ENCODE results near the gene DMAC1. TPM values are rescaled to one million over a fixed set of nuclear protein-coding genes. Genes with fewer than 3 reads are reported as not detected.

DMAC1 gene
- total and polyA plus RNA-seq, 4 donors = 26.8 to 104 (median 60.6) TPM

DNA sequence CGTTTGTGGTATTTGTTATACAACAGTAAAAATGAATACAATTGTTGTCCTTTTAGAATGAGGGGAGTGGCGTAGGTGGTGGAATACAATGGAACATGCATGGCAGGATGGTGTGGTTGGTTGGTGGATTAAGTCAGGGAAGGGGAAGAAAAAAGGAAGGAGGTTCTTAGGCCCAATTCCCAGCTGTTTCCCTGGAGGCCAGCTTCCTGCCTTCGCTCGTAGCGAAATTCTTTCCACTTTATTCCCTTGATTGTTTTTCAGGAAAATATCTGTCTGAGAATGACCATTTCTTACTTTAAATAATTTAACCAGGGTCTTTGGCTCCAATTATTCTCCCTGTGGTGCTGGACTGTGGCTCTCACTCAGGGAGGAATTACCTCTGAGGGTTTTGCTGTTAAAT, 24.1 kb upstream of the DMAC1 start:
- WGBS (ENCODE audit: insufficient coverage) = 100% methylated on average over 1 of the region's 5 CpGs
- H3K4me1 ChIP-seq (ENCODE audit: control insufficient read depth, insufficient read depth, low read length) = no peaks in the 10 kb centered on the region
- no peaks in the 10 kb centered on the region for H3K27me3 ChIP-seq (ENCODE audit: control insufficient read depth, insufficient read depth, low read length)
- no peaks in the 10 kb centered on the region for H3K9me3 ChIP-seq (ENCODE audit: control insufficient read depth, insufficient read depth, low read length)
- no peak overlapping the region for H3K27ac ChIP-seq (ENCODE audit: low read depth, low read length)
- no peak overlapping the region for H3K4me3 ChIP-seq (ENCODE audit: low read depth, low read length)
- no peaks in the 10 kb centered on the region for H3K36me3 ChIP-seq (ENCODE audit: control insufficient read depth, insufficient read depth, low read length)
- DNase-seq (ENCODE audit: low read depth in 4 of 6, low spot score in 6 of 6) = no peak

DNA sequence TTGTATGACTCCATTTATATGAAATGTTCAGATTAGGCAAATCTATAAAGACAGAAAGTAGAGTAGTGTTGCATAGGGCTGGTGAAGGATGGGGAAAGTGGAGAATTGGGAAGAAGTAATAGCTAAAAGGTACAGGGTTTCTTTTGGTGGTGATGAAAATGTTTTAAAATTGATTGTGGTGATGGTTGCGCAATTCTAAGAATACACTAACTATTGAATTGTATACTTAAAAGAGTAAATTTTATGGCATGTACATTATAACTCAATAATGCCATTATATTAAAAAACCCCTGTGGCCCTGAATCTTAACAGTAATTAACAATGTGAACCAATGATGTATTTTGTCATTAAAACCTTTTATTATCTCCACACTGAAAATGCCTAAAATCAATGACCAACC, 20.4 kb upstream of the DMAC1 start:
- no peaks in the 10 kb centered on the region for H3K9me3 ChIP-seq (ENCODE audit: control insufficient read depth, insufficient read depth, low read length)
- H3K27ac ChIP-seq (ENCODE audit: low read depth, low read length) = no peak overlapping the region
- DNase-seq (ENCODE audit: low read depth in 4 of 6, low spot score in 6 of 6) = no peak
- no CpG with 5 or more reads among the region's 1 CpG for WGBS (ENCODE audit: insufficient coverage)
- H3K4me1 ChIP-seq (ENCODE audit: control insufficient read depth, insufficient read depth, low read length) = no peaks in the 10 kb centered on the region
- H3K36me3 ChIP-seq (ENCODE audit: control insufficient read depth, insufficient read depth, low read length) = no peaks in the 10 kb centered on the region
- no peaks in the 10 kb centered on the region for H3K27me3 ChIP-seq (ENCODE audit: control insufficient read depth, insufficient read depth, low read length)
- H3K4me3 ChIP-seq (ENCODE audit: low read depth, low read length) = no peak overlapping the region

DNA sequence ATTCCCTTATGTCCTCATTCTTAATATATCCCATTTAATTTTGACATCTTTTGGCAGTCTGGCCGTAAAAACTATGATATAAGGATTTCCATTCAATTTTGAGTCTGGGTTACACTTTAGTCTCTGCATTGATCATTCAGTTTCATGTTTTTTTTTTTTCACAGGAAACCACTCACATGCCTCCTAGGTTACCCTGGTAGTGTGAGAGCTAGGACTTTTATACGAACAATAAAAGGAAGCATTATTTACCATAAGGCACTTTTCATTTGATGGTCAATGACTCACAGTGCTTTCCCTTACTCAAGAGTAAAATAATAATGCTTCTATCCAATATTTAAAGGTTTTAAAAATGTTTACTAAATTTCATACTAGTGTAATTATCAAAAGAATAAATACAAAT, 16.4 kb upstream of the DMAC1 start:
- no peak for DNase-seq (ENCODE audit: low read depth in 4 of 6, low spot score in 6 of 6)
- Histone ChIP-seq H3K4me3 (ENCODE audit: low read depth, low read length) (no peak overlapping the region), H3K36me3 (ENCODE audit: control insufficient read depth, insufficient read depth, low read length) (no peaks in the 10 kb centered on the region), H3K9me3 (ENCODE audit: control insufficient read depth, insufficient read depth, low read length) (no peaks in the 10 kb centered on the region), H3K27ac (ENCODE audit: low read depth, low read length) (no peak overlapping the region), H3K4me1 (ENCODE audit: control insufficient read depth, insufficient read depth, low read length) (no peaks in the 10 kb centered on the region), H3K27me3 (ENCODE audit: control insufficient read depth, insufficient read depth, low read length) (no peaks in the 10 kb centered on the region)
- no CpG with 5 or more reads among the region's 2 CpGs for WGBS (ENCODE audit: insufficient coverage)

DNA sequence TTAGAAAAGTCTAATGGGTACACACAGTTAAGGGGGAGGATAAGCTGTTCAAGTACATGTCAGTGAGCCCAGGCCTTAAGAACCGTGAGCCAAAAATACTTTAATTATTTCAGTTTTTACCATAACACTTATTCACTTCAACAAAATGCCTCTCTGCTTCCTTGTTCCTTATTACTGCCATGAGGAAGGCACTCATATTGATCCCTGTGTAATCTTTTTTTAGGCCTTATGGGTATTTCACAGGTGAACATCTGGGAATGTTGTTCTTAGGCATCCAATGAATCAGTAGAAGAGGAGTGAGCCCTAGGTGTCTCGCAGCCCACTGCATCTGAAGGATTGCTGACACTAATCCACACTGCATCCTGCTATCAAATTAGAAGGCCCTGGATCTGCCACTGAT, 13.5 kb upstream of the DMAC1 start:
- no peaks in the 10 kb centered on the region for H3K36me3 ChIP-seq (ENCODE audit: control insufficient read depth, insufficient read depth, low read length)
- H3K27ac ChIP-seq (ENCODE audit: low read depth, low read length) = no peak overlapping the region
- no peak for DNase-seq (ENCODE audit: low read depth in 4 of 6, low spot score in 6 of 6)
- H3K27me3 ChIP-seq (ENCODE audit: control insufficient read depth, insufficient read depth, low read length) = no peaks in the 10 kb centered on the region
- H3K4me3 ChIP-seq (ENCODE audit: low read depth, low read length) = no peak overlapping the region
- no peaks in the 10 kb centered on the region for H3K4me1 ChIP-seq (ENCODE audit: control insufficient read depth, insufficient read depth, low read length)
- no CpG with 5 or more reads among the region's 2 CpGs for WGBS (ENCODE audit: insufficient coverage)
- no peaks in the 10 kb centered on the region for H3K9me3 ChIP-seq (ENCODE audit: control insufficient read depth, insufficient read depth, low read length)

DNA sequence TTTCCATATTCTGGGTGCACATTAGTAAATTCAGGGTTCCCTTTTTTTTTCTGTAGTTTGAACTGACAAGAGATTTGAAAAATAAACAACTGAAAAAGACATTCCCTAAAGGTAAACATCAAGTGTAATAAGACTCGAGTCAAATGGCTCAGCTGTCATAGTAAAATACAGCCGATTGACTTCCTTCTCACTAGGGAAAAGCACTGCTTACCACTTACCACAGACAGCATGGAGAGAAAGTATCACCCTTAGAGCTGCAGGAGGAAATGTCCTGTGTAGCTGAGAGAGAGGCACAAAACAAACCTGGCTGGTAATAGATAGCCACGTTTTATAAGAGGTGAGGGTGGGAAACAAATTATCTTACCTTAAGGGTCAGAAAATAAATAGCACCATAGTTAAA, 12.1 kb upstream of the DMAC1 start:
- no peak overlapping the region for H3K27ac ChIP-seq (ENCODE audit: low read depth, low read length)
- H3K4me3 ChIP-seq (ENCODE audit: low read depth, low read length) = no peak overlapping the region
- DNase-seq (ENCODE audit: low read depth in 4 of 6, low spot score in 6 of 6) = peak in 1 of 6 donors; percentile 14
- no peaks in the 10 kb centered on the region for H3K36me3 ChIP-seq (ENCODE audit: control insufficient read depth, insufficient read depth, low read length)
- H3K9me3 ChIP-seq (ENCODE audit: control insufficient read depth, insufficient read depth, low read length) = no peaks in the 10 kb centered on the region
- no peaks in the 10 kb centered on the region for H3K4me1 ChIP-seq (ENCODE audit: control insufficient read depth, insufficient read depth, low read length)
- WGBS (ENCODE audit: insufficient coverage) = no CpG with 5 or more reads among the region's 3 CpGs
- H3K27me3 ChIP-seq (ENCODE audit: control insufficient read depth, insufficient read depth, low read length) = no peaks in the 10 kb centered on the region

DNA sequence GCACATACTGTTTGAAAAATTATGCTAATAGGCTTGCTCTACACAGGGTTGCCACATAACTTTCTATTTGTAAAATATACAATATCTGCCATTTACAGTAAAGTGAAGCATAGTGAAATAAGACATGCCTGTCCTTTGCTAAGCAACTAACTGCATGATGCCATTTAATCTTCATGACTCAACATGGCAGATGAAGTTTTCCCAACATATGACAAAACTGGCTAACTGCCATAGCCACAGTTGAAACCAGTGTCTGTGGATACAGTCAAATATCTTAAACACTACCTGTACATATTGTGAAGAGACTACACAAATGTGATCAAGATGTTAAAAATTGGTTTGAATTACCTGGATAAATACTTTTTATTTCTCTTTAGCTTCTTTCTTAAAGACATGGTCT, 3.1 kb upstream of the DMAC1 start:
- DNase-seq (ENCODE audit: low read depth in 4 of 6, low spot score in 6 of 6) = peak in 1 of 6 donors; percentile 48

DNA sequence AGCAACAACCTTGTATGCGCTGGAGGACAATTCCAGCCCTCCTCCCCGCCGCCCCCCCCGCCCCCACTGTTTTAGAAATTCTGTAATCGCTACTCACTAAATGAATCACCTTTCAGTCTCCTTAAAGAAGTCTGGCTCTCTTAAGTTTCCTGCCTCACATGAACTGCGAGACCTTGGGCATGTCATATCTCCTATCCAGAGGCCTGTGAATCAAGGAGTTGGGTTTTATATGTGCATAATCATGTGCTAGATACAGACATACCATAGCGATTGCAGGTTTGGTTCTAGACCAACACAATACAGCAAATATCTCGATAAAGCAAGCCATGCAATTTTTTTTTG, 337 bp upstream of the DMAC1 start:
- DNase-seq (ENCODE audit: low read depth in 4 of 6, low spot score in 6 of 6) = peak in 1 of 6 donors; percentile 2
- H3K36me3 ChIP-seq (ENCODE audit: control insufficient read depth, insufficient read depth, low read length) = no peaks in the 10 kb centered on the region
- peak overlapping the region; percentile 94 for H3K4me3 ChIP-seq (ENCODE audit: low read depth, low read length)
- H3K27ac ChIP-seq (ENCODE audit: low read depth, low read length) = no peak overlapping the region
- H3K4me1 ChIP-seq (ENCODE audit: control insufficient read depth, insufficient read depth, low read length) = no peaks in the 10 kb centered on the region
- H3K9me3 ChIP-seq (ENCODE audit: control insufficient read depth, insufficient read depth, low read length) = no peaks in the 10 kb centered on the region
- H3K27me3 ChIP-seq (ENCODE audit: control insufficient read depth, insufficient read depth, low read length) = no peaks in the 10 kb centered on the region
- WGBS (ENCODE audit: insufficient coverage) = 100% methylated on average over 1 of the region's 8 CpGs

More for the DNA sequence above, 3.1 kb upstream of the DMAC1 start:
- Histone ChIP-seq H3K4me3 (ENCODE audit: low read depth, low read length) (no peak overlapping the region), H3K36me3 (ENCODE audit: control insufficient read depth, insufficient read depth, low read length) (no peaks in the 10 kb centered on the region), H3K9me3 (ENCODE audit: control insufficient read depth, insufficient read depth, low read length) (no peaks in the 10 kb centered on the region), H3K4me1 (ENCODE audit: control insufficient read depth, insufficient read depth, low read length) (no peaks in the 10 kb centered on the region), H3K27ac (ENCODE audit: low read depth, low read length) (no peak overlapping the region), H3K27me3 (ENCODE audit: control insufficient read depth, insufficient read depth, low read length) (no peaks in the 10 kb centered on the region)

DNA sequence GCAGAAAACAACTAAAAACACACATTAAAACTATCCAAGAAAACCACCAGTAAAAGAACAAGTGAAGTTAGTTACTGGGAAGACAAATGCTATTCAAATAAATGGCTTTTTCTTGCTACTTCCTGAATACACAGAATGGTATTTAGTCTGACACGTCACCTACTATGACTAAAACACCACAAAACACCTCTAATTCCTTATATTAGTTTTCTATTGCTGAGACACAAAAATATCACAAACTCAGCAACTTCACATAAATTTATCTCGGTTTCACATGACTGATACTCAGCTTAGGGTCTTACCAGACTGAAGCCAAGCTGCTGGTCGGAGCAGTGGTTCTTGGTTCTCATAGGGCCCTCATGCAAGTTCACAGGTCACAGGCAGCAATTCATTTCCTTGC, 5.4 kb downstream of the DMAC1 start:
- H3K36me3 ChIP-seq (ENCODE audit: control insufficient read depth, insufficient read depth, low read length) = peaks cover 5% of the 10 kb centered on the region

DNA sequence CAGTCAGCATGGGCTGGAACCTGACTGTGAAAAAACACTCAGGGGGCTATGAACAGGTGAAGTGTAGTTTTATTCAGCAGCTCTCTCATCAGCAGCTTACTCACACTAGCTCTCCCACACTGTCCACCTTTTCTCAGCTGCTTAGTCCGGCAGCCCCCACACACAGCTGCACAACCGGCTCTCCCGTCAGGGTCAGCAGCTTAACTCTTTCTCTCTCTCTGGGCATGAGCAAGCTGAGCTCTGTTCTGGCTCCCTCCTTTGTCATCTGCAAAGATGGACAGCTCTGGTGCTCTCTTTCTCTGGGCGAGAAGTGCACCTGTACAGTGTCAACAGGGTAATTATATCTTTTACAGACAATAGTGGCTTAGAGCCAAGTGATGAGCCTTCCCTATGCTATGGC, 8.2 kb downstream of the DMAC1 start:
- no peak for DNase-seq (ENCODE audit: low read depth in 4 of 6, low spot score in 6 of 6)
- H3K4me1 ChIP-seq (ENCODE audit: control insufficient read depth, insufficient read depth, low read length) = no peaks in the 10 kb centered on the region
- no peaks in the 10 kb centered on the region for H3K9me3 ChIP-seq (ENCODE audit: control insufficient read depth, insufficient read depth, low read length)
- H3K27me3 ChIP-seq (ENCODE audit: control insufficient read depth, insufficient read depth, low read length) = no peaks in the 10 kb centered on the region
- H3K27ac ChIP-seq (ENCODE audit: low read depth, low read length) = no peak overlapping the region
- no peak overlapping the region for H3K4me3 ChIP-seq (ENCODE audit: low read depth, low read length)
- peaks cover 5% of the 10 kb centered on the region for H3K36me3 ChIP-seq (ENCODE audit: control insufficient read depth, insufficient read depth, low read length)
- 51% methylated on average over 3 of the region's 4 CpGs for WGBS (ENCODE audit: insufficient coverage)

More for the DNA sequence above, 5.4 kb downstream of the DMAC1 start:
- Histone ChIP-seq H3K4me3 (ENCODE audit: low read depth, low read length) (no peak overlapping the region), H3K4me1 (ENCODE audit: control insufficient read depth, insufficient read depth, low read length) (no peaks in the 10 kb centered on the region), H3K9me3 (ENCODE audit: control insufficient read depth, insufficient read depth, low read length) (no peaks in the 10 kb centered on the region), H3K27ac (ENCODE audit: low read depth, low read length) (no peak overlapping the region), H3K27me3 (ENCODE audit: control insufficient read depth, insufficient read depth, low read length) (no peaks in the 10 kb centered on the region)
- WGBS (ENCODE audit: insufficient coverage) = 94% methylated on average over 2 of the region's 3 CpGs
- no peak for DNase-seq (ENCODE audit: low read depth in 4 of 6, low spot score in 6 of 6)

DNA sequence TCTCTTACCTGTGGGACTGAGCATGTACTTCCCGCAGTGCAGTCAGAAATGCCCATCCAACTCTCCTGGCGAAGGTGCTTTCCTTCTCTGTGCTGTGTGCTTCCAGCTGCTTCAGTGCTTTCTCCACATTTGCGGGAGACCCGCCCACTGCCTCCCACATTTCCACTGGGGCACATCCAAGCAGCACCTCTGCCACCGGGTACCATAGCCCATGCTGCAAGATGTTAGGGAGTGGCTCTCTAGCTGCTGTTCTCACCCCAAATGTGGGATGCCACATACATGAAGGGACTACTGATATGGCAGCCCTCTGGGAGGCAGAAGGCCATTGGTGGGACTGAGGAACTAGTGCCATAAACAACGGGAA, 8.8 kb downstream of the DMAC1 start:
- 100% methylated on average over 6 of the region's 6 CpGs for WGBS (ENCODE audit: insufficient coverage)

More for the DNA sequence above, 8.8 kb downstream of the DMAC1 start:
- no peak overlapping the region for H3K27ac ChIP-seq (ENCODE audit: low read depth, low read length)
- no peaks in the 10 kb centered on the region for H3K9me3 ChIP-seq (ENCODE audit: control insufficient read depth, insufficient read depth, low read length)
- no peaks in the 10 kb centered on the region for H3K27me3 ChIP-seq (ENCODE audit: control insufficient read depth, insufficient read depth, low read length)
- DNase-seq (ENCODE audit: low read depth in 4 of 6, low spot score in 6 of 6) = no peak
- H3K4me1 ChIP-seq (ENCODE audit: control insufficient read depth, insufficient read depth, low read length) = no peaks in the 10 kb centered on the region
- H3K36me3 ChIP-seq (ENCODE audit: control insufficient read depth, insufficient read depth, low read length) = peaks cover 5% of the 10 kb centered on the region
- H3K4me3 ChIP-seq (ENCODE audit: low read depth, low read length) = no peak overlapping the region
